Stimulated activated CD4-positive, alpha-beta T cell treated with anti-CD3 and anti-CD28 coated beads, Interleukin-15, amount 100 ng/mL, for 1 hour (primary cell): ENCODE measurements around the gene TSPAN10.

Experiments used
- DNase-seq, 2 donors: peaks; one replicate each; pipeline ENCODE4 v3.0.0-alpha.2; 2020; ENCODE audit warnings: low read depth in 1 of 2, low spot score in 1 of 2

TSPAN10 gene

DNA sequence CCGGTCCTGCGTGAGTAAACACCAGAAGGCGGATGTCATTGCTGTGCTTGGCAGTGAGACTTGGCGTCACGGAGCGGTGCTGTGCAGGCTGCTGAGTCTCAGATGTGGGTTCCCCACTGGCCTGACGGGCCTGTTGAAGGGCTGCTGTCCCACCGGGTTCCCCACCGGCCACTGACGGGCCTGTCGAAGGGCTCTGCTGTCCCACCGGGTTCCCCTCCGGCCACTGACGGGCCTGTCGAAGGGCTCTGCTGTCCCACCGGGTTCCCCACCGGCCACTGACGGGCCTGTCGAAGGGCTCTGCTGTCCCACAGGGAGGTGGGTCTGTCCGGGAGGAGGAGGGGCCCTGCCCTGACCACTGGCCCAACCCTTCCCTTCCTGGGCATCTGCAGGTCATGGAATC, 49.6 kb downstream of the TSPAN10 start:
- DNase-seq: no peak

DNA sequence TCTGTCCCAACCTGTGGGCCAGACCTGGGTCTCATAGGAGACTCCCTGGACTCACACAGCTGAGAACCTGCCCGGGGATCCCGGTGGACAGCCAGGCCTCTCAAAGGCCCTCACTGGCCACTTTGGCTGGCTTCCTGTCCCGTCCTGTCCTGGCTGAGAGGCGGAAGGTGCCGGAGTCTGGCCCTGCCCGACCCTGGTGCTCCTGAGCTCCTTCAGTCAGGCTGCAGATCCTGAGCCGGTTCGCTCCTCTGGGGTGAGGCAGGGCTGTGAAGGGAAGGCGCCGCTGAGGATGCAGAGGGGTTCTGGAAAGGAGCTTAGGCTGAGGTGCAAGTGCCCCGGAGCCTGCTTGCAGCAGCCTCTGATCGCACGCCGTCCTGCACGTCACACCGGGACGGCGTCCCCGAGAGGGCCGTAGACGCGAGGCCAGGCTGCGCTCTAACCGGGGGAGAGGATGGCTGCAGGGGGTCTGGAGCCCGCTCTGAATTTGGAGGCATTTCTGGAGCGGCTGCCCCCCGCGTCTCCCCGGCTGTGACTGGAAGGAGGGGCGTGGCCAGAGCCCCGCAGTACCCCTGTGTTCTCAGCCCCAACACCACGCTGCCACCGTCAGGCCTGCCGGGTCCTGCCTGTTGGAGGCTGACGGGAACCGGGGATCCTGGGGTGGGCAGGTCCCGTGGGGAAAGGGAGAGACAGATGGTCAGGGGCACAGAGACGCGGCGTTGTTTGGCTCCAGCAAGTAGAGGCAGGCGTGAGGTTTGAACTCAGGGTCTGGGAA, 51.0 kb downstream of the TSPAN10 start:
- DNase-seq: no peak

DNA sequence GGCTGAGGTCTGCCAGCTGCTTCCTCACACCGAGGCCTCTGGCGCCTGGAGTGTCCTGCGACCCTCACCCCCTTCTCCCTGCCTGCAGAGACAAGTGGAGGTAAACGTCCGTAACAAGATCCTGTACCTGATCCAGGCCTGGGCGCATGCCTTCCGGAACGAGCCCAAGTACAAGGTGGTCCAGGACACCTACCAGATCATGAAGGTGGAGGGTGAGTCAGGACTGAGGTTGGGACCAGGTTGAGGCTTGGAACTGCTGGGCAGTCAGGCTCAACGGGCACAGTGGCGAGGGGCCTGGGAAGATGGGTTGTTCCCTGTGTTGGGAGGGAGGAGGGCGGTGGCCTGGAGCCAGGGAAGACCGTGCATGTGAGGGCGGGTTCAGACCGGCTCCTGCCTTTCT, 51.6 kb downstream of the TSPAN10 start:
- DNase-seq: no peak

DNA sequence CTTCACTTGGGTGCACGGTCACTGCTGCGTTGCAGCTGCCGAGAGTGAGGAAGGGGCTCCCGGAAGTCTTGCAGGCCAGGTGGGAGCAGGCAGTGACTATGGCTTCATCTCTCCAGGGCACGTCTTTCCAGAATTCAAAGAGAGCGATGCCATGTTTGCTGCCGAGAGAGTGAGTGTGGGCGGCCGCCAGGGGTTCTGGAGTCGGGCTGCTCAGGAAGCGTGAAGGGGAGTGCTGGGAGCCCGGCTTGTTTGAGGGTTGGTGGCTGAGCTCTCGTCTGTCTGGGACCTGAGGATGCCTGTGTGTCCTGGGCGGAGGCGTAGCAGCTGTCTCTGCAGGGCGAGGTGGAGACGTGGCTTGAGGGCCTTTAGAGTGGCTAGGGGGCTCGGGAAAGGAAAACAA, 53.1 kb downstream of the TSPAN10 start:
- DNase-seq: no peak

DNA sequence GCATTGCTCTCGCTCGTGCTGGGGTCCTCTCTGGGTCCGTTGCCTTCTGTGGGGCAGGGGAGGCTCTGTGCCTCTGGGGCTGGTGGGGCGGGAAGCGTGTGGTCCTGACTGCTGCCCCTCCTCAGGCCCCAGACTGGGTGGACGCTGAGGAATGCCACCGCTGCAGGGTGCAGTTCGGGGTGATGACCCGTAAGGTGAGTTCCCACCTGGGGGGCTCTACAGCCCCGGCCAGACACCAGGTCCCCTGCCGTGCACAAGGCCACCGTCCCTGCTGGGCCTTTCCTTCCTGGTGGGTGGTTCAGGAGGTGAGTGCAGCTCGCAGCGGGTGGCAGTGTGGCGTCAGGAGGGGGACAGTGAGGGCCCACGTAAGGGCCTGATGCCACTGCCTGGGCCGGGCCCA, 53.6 kb downstream of the TSPAN10 start:
- DNase-seq: no peak

DNA sequence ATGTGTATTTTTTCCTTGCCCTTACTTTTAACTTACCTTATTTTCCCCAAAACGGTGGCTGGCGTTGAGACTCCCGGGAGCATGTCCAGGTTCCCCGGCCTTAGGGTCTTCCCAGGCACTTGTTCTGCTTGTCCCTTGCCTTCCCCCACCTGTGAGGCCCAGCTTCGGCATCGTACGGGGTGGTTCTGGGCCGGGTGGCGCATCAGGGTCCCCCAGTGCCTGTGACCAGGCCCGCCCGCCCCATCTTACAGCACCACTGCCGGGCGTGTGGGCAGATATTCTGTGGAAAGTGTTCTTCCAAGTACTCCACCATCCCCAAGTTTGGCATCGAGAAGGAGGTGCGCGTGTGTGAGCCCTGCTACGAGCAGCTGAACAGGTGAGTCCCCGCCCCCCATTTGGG, 54.2 kb downstream of the TSPAN10 start:
- DNase-seq: no peak

DNA sequence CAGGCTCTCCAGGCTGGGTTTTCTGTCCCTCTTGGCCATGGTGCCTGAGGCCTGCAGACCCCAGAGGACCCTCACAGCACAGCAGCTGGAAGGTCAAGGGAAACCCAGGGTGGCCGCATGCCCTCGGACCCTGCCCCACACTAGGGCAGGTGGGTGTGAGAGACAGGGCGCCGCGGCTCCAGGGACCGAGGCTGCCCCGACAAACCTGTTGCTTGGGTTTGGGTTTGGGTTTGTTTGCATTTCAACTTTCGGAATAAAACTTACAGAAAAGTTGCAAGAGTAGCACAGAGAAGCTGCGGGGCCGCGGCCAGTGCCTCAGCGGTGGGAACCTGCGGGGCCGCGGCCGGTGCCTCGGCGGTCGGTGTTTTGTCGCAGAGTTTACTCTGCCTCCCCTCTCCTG, 54.6 kb downstream of the TSPAN10 start:
- DNase-seq: no peak

DNA sequence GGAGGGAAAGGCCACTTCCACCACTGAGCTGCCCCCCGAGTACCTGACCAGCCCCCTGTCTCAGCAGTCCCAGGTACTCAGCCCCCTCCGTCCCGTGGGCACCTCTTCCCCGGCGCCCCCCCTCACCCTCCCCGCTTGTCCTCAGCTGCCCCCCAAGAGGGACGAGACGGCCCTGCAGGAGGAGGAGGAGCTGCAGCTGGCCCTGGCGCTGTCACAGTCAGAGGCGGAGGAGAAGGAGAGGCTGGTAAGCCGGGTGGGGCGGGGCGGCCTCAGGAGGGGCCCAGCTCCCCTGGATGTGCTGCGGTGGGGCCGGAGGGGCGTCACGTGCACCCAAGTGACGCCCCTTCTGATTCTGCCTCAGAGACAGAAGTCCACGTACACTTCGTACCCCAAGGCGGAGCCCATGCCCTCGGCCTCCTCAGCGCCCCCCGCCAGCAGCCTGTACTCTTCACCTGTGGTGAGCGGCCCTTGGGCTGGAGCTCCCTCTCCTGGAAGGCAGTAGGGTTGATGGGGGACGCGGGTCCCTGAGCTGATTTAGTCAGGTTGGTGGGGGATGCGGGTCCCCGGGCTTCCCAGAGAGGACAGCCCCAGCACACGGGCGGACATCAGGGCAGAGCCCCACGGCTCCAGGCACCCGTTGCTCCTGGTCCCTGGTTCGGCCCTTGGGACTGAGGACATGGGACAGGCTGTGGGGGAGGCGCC, 56.7 kb downstream of the TSPAN10 start:
- no peak for DNase-seq

DNA sequence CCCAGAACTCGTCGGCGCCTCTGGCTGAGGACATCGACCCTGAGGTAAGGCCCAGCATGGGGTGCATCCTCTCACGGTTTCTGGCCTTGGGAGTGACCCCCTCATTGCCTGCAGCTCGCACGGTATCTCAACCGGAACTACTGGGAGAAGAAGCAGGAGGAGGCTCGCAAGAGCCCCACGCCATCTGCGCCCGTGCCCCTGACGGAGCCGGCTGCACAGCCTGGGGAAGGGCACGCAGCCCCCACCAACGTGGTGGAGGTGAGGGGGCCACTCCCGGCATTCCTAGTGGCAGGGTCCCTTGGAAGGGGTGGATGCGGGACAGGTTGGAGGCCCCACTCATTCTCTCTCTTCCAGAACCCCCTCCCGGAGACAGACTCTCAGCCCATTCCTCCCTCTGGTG, 57.8 kb downstream of the TSPAN10 start:
- no peak for DNase-seq

DNA sequence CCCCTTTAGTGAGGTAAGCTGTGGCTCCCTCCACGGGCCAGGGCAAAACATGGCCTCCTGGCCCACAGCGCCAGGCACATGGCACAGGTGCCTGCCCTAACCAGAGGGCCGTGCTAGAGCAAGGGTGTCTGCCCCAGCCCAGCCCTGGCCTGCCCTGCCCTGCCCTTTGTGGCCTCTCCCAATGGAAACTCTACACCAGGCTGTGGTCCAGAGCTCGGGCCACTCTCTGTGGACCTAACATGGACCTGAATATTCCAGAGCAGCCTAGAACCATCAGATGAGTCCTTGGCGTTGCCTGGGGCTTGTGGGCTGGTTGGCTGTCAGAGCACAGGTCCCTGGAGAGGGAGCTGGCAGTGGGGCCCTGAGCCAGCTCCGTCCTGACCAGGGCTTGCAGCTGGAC, 58.2 kb downstream of the TSPAN10 start:
- no peak for DNase-seq

DNA sequence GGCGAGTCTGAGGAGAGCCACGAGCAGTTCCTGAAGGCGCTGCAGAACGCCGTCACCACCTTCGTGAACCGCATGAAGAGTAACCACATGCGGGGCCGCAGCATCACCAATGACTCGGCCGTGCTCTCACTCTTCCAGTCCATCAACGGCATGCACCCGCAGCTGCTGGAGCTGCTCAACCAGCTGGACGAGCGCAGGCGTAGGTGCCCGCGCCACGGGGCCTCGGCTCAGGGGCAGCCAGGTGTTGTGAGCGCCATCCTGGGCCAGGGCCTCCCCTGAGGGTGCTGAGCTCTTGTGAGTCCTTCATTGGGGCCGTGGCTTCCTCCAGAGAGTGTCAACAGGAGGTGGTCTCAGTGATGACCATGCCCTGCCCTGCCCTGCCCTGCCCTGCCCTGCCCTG, 58.8 kb downstream of the TSPAN10 start:
- DNase-seq: no peak

DNA sequence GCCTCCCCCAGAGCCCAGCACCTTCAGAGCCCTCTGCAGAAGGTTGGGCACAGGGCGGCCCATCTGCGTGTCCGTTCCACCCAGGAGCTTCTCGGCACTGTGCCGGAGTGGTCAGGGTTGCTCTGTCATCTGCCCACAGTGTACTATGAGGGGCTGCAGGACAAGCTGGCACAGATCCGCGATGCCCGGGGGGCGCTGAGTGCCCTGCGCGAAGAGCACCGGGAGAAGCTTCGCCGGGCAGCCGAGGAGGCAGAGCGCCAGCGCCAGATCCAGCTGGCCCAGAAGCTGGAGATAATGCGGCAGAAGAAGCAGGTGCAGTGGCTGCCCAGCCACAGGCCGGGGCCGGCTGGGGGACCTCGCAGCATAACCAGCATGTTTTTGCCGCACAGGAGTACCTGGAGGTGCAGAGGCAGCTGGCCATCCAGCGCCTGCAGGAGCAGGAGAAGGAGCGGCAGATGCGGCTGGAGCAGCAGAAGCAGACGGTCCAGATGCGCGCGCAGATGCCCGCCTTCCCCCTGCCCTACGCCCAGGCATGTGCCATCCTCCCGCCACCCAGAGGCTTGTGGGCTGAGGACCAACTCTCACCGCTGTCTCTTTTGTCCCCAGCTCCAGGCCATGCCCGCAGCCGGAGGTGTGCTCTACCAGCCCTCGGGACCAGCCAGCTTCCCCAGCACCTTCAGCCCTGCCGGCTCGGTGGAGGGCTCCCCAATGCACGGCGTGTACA, 59.4 kb downstream of the TSPAN10 start:
- no peak for DNase-seq

DNA sequence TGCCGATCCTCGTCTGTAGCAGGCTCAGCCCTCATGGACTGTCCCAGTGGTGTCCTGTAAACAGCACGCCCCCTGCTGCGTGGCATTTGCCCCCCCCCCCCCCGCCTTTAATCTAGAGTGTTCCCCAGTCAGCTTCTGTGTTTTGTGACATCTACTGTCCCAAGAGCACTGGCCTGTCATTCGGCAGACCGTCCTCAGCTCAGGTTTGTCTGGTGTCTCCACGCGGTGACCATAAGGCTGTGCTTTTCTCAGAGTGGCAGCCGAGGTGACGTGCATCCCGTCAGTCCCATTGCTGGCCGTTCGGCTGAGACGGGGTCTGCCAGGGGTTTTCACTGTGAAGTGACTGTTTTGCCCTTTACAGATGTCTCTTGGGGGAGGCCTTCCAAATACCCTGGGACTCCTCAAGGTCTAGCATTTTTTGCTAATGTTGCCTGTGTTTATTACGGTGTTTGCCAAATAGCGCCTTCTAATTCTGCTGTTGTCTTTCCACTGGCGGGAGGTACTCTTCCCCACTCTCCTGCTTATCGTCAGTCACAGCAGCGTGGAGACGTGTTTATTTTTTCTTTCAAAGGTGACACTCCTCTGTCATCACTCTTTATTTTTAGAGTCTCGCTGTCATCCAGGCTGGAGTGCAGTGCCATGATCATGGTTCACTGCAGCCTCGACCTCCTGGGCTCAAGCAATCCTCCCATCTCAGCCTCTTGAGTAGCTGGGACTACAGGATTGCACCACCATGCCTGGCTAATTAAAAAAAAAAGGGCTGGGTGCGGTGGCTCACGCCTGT, 60.5 kb downstream of the TSPAN10 start:
- no peak for DNase-seq
